HG02623 (cell line): ENCODE data around the gene SNAPC3.
A peak's percentile ranks its signal among the peaks of the same experiment; 100 is the strongest.

Source experiments
- ATAC-seq: cut with Tn5 transposase; IDR thresholded peaks from one replicate; pipeline ENCODE4 v1.9.1; 2021; ENCODE audit warnings: moderate library complexity; ENCODE audit not compliant: unreplicated experiment

SNAPC3 gene

DNA sequence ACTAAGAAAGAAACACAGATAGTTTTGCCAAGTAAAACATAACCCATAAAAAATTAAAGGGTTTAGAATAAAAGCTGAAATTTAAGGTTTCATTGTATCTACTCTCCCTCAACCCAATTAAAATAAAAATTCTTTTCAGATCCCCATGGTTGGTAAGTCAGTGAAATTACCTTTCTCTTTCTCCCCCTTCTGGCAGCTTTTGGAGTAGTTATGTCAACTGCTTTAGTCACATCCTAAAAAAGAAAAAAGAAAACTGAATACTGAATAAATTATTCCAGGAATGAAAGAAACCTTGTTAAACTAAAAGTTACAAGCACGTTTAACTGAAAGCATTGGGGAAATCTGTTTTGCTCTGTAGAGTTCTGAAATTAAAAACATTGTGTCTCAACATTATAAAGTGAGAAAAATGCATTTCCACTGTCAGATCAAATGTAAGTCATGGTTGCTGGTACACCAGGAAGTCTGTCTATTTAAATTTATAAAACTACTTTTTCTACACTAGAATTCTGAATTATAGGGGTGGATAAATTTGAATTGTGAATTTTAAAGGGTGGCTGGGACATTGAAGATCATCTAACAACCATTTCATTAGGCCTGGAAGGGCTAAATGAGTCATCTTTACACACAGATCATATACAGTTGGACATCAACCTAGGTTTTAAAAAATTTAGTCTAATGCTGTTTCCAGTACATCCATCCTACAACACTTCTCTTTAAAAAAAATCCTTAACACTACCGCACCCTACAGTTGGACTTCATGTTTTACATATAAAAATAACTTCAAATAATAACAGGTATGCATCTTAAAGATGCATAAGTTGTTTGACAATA lies 63.4 kb downstream of the SNAPC3 start:
- ATAC-seq: no peak

DNA sequence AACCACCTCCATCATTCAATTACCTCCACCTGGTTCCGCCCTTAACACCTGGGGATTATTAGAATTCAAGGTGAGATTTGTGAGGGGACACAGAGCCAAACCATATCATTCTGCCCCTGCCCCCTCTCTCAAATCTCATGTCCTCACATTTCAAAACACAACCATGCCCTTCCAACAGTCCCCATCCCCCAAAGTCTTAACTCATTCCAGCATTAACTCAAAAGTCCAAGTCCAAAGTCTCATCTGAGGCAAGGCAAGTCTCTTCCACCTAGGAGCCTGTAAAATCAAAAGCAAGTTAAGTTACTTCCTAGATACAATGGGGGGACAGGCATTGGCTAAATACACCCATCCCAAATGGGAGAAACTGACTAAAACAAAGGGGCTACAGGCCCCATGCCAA lies 69.3 kb downstream of the SNAPC3 start:
- no peak for ATAC-seq

DNA sequence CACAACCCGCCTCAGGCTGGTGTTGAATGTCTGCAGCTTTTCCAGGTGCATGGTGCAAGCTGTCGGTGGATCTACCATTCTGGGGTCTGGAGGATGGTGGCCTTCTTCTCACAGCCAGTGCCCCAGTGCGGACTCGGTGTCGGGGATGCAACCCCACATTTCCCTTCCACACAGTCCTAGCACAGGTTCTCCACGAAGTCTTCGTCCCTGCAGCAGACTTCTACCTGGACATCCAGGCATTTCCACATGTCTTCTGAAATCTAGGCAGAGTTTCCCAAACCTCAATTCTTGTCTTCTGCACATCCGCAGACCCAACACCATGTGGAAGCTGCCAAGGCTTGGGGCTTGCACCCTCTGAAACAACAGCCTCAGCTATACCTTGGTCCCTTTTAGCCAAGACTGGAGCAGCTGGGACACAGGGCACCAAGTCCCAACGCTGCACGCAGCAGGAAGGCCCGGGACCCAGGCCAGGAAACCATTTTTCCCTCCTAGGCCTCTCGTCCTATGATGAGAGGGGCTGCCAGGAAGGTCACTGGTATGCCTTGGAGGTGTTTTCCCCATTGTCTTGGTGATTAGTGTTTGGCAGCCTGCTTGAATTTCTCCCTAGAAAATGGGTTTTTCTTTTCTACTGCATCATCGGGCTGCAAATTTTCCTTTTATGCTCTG lies 69.9 kb downstream of the SNAPC3 start:
- ATAC-seq: no peak

DNA sequence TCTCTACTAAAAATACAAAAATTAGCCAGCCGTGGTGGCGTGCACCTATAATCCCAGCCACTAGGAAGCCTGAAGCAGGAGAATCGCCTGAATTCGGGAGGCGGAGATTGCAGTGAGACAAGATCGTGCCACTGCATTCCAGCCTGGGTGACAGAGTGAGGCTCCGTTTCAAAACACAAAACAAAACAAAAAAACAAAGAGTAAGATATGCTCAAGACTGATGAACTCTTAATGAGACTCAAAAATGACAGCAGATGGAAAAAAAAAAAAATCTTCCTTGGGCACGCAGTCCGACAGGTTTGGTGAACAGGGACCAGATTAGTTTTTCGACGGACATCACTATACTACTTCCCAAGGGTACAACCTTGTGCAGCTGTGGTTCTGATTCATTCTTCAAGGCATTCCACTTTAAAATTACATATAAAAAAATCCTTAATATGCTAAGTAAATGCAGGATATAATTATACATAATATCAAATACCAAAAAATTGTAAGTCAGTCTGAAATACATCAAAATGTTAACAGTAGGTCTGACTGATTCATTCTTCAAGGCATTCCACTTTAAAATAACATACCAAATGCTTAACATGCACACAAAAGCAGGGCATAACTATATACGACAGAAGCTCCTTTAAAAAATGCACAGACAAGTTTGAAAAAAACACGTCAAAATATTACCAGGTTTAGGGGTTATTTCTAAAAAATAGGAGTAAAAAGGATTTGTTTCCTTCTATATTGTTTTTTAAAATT lies 75.7 kb downstream of the SNAPC3 start:
- ATAC-seq: no peak

DNA sequence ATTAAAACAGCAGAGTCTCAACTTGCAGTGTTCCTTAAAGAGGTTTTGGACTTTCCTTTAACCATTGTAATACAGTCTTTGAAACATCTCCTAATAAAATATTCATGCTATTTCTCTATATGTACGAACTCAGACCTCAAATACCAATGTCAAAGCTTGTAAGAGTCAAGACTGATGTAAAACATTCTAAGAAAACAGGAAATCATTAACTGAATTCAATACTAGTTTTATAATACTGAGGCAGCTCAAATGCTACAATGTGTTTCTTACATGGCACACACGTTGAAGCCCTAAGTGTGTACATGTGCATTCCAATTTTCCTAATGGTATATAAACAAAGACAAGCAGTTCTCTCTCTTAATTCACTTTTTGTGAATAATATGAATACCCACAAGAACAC lies 76.5 kb downstream of the SNAPC3 start:
- no peak for ATAC-seq

DNA sequence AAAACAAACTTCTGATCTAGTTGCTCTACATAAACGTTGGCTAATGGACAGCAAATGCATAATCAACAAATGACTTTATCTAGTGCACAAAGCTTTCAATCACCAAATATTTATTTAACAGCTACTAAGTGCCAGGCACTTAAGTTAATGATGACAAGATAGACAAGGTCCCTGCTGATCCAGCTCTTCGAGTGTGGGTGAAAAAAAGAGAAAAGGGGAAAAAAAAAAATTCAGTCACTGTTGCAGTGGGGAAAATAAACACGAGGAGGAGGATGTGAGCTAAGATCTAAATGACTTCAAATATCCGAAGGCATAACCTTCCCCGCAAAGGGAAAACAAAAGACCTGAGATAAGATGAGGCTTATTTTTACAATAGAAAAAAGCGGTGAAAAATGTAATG lies 78.5 kb downstream of the SNAPC3 start:
- no peak for ATAC-seq

DNA sequence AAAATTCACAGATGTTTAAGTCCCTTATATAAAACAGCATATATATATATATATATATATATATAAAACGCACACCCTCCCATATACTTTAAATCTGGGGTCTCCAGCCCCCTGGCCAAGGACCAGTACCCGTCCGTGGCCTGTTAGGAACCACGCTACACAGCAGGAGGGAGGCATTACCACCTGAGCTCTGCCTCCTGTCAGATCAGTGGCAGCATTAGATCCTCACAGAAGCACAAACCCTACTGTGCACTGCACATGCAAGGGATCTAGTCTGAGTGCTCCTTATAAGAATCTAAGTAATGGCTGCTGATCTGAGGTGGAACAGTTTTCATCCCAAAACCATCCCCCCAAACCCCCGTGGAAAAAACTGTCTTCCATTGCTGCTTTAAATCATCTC lies 79.1 kb downstream of the SNAPC3 start:
- ATAC-seq: no peak

DNA sequence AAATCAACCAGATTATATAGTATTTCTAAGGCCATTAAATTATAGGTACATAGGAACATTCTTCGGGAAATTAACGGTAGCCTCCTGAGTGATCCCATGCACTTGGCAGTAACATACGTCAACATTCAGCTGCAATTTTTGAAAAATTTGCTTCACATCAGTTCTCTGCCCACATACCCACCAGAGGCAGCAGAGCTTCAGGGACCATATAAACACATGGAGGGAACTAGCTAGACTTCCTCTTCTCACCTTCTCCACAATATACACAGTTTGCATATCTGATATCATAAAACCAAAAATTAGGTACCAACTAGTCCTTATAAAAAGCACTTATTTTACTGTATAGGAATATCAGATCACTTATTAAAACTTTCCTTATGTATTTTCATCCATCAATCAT lies 83.2 kb downstream of the SNAPC3 start:
- no peak for ATAC-seq

DNA sequence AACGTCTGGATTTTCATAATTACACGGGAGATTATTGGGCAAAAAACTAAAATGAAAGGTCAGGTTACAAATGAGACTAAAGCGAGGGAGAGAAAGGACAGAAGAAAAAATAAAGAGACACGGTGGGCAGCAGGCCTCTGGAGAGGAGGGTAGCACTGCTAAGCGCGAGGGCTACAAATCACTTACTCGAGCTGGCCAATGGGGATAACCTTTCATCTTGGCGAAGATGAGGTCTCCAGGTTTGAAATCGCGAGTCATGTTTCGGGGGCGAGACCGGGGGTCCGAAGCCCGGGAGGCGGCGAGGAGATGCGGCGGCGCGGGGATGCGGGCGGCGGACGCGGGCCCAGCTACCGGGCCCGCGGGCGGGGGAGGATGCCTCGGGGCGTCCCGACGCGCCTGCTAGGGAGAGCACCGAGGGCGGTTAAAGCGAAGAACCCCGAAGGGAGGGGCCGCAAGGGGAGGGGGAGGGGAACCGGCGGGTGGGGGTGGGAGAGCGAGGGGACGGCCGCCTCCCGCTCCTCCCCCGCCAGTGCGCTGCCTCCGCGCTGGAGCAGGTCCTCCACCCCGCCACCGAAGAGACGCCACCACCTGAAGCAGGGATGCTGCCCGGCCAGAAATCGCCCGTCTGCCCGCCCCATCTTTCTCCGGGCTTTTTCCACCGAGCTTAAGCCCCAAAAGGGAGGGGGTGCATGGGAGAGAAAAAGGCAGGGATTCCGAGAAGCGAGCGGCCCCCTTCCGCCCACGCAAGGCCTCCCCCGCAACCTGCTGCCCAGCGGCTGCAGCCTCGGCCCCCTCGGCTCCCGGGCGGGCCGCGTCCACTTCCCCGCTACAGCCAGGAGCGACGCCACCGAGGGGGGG lies 87.5 kb downstream of the SNAPC3 start:
- ATAC-seq: peak; percentile 36

DNA sequence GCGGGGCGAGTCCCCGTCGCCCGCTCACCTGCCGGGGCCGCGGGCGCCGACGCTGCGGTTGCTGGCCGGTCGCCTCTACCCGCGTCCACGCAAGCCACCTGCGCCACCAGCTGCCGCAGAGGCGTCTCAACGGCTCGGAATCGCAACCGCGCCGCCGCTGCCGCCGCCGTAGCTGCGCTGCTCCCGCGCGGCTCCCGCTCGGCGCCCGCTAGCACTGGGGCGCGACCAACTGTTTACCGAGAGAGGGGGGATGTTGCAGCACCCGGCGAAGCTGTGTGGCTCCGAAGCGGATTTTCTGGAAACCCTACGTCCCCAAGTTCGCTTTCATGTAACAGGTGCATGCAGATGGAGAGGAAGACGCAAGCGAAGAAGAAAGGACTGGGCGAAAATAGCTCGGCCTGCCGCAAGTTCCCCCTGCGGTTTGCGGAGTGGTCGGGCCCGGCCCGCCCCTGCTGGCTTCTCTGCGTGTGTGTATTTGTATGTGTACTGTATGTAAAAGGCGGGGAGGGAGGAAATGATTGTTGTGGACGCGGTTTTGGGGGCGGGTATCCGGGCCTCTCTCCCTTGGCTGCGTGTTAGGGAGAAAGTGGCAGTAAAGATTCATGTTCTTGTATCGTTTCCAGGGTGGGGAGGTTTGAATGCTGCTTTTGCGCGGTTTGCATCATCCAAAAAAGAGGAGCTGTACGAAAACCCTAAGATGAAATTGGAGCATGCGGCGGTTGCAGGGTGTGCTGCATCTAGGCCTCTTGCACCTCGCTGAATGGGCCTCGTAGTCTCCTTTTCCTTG lies 88.3 kb downstream of the SNAPC3 start, which contains the start of gene PSIP1:
PSIP1 (minus strand) TSS at position 182 of the 787 bp plus-strand sequence. CDS start 782 bp downstream, outside the sequence.
- ATAC-seq: peak; percentile 78
